Central memory CD8-positive, alpha-beta T cell (primary cell): Measurements from ENCODE around the gene NPHP1.
"Not testable (repeated sequence)": the region's sequence is repeated elsewhere in the genome, so short reads cannot be mapped to it uniquely, and the experiment has no call there.

ENCODE experiments used
- ATAC-seq: fragments of 150-1000 bp; cut with Tn5 transposase; replicated peaks from 2 replicates; pipeline ENCODE4 v1.10.0; 2022; ENCODE audit warnings: mild to moderate bottlenecking, moderate FRiP score, moderate number of reproducible peaks; ENCODE audit not compliant: poor library complexity, severe bottlenecking; ENCODE audit errors: extremely low read depth
- DNase-seq, 2 donors: peaks; one replicate each; pipeline ENCODE4 v3.0.0; 2021; ENCODE audit warnings: low spot score in 2 of 2
- H3K27ac Mint-ChIP-seq: one replicate; pipeline ENCODE4 v1.8.0; 2022; ENCODE audit warnings: low read depth, mild to moderate bottlenecking, moderate library complexity, mixed read lengths
- H3K27me3 Mint-ChIP-seq: one replicate; pipeline ENCODE4 v1.8.0; 2022; ENCODE audit warnings: mixed read lengths
- H3K36me3 Mint-ChIP-seq: one replicate; pipeline ENCODE4 v1.8.0; 2022; ENCODE audit warnings: mild to moderate bottlenecking, moderate library complexity, mixed read lengths; ENCODE audit not compliant: insufficient read depth
- H3K4me1 Mint-ChIP-seq: one replicate; pipeline ENCODE4 v1.8.0; 2022; ENCODE audit warnings: mixed read lengths
- H3K4me3 Mint-ChIP-seq: one replicate; pipeline ENCODE4 v1.8.0; 2022; ENCODE audit warnings: mild to moderate bottlenecking, moderate library complexity, mixed read lengths
- H3K9me3 Mint-ChIP-seq: one replicate; pipeline ENCODE4 v1.8.0; 2022; ENCODE audit warnings: mixed read lengths

The NPHP1 gene

DNA sequence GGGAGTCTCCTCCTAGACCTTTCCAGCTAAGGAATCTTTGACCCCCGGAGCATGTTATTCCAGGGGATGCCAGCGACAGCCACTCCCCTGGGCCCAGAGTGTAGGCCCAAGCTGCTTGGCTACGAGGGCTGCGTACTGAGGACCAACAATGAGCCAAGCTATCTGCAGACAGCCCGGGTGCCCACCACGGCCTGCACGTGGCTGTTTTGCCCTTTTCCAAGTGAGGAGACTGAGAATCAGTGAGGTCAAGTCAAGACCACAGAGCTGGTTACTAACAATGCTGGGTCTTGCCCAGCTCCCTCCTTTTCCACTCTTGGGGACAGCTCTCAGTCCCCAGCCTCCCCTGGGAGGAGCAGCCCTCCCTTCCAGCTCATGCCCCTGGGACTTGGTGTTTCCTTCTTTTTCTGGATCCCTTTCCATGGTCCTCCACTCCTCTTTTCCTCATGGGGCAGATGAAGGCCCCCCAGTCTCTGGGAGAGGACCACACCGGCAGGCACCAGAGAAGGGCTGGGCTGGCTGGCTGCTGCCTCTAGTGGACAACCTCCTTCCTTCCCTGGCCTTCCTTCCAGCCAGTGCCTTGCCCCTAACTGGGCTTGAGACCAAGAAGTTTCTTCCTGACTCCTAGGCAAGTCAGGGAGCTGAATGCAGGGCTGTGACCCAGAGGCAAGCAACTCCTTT, 88.6 kb downstream of the NPHP1 start:
- H3K27me3 Mint-ChIP-seq: peaks cover 66% of the 10 kb centered on the region
- H3K4me3 Mint-ChIP-seq: no peak overlapping the region
- no peak for ATAC-seq

GRCh38 chr2:110115291-110116032, 89.4 kb downstream of the NPHP1 start, which contains the start of gene MALL:
Gene MALL, minus strand, starts transcription at chr2:110115822. Its CDS starts 30 bp downstream, at chr2:110115792.
- Mint-ChIP-seq H3K4me3 (no peak within 1 kb of the TSS), H3K36me3 (no peaks in the 10 kb centered on the region), H3K4me1 (no peaks in the 10 kb centered on the region), H3K27ac (no peak within 1 kb of the TSS), H3K9me3 (no peaks in the 10 kb centered on the region), H3K27me3 (peaks cover 73% of the 10 kb centered on the region)
- DNase-seq (no peak), ATAC-seq (no peak)

More for the DNA sequence above, 88.6 kb downstream of the NPHP1 start:
- Mint-ChIP-seq H3K9me3 (no peaks in the 10 kb centered on the region), H3K36me3 (no peaks in the 10 kb centered on the region), H3K27ac (no peak overlapping the region), H3K4me1 (no peaks in the 10 kb centered on the region)
- no peak for DNase-seq

DNA sequence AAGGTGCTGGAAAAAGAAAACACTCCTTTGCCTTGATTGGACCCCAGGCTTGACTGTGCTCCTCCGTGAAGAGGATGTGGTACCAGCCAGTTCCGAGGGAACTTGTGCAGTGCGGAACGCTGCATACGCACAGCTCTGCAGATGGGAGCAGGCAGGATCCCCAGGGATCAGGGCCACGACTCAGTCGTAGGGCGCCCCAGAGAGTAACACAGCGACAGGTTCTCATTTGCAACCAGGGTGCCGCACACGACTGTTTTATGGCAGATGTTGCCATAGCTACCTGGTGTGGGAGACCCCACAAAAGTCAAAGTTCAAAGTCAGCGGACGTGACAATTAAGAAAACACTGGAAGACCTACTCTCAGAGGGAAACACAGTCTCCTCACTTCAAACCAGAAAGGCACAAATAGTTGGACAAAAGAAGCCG, 90.0 kb downstream of the NPHP1 start:
- no peaks in the 10 kb centered on the region for H3K9me3 Mint-ChIP-seq
- peaks cover 79% of the 10 kb centered on the region for H3K27me3 Mint-ChIP-seq
- no peak overlapping the region for H3K4me3 Mint-ChIP-seq
- no peaks in the 10 kb centered on the region for H3K4me1 Mint-ChIP-seq
- no peak for DNase-seq
- ATAC-seq: no peak
- no peaks in the 10 kb centered on the region for H3K36me3 Mint-ChIP-seq
- H3K27ac Mint-ChIP-seq: no peak overlapping the region

DNA sequence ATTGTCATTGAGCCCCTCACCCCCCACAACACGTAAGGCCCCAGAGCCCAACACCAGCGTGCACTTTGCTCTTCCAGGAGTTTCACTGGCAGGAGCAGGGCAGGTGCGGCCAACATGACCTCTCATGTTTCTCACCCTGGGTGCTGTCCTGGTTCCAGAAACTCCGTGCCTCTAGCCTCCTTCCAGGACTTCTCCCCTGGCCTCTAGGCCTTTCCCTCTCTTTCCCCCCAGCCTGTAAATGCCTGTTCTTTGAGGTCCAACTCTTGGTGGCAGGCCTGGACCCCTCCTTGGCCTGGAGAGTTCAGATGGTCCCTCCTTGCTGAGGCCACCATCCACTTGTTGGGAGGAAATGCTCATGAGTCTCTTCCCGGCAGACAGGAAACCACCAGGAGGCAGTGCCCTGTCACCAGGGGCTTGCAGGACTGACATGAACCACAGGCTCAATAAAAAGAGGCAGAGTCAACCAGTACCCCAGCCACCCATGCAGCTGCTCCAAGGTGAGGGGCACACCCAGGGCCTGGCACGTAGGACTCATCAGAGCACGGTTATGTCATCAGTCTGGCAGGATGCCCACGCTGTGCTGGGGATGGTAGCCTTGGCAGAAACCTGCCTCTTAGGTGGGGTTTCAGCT, 90.7 kb downstream of the NPHP1 start:
- Mint-ChIP-seq H3K4me3 (no peak overlapping the region), H3K27me3 (peaks cover 84% of the 10 kb centered on the region), H3K27ac (no peak overlapping the region), H3K4me1 (no peaks in the 10 kb centered on the region), H3K36me3 (no peaks in the 10 kb centered on the region), H3K9me3 (no peaks in the 10 kb centered on the region)
- DNase-seq (no peak), ATAC-seq (no peak)

DNA sequence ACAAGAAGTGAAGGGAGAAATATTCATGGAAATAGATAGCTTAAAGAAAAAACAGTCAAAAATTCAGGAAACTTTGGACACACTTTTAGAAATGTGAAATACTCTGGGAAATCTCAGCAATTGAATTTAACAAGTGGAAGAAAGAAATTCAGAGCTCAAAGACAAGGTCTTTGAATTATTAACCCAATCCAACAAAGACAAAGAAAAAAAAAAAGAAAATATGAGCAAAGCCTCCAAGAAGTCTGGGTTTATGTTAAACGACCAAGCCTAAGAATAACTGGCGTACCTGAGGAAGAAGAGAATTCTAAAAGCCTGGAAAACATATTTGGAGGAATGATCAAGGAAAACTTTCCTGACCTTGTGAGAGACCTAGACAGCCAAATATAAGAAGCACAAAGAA, 96.5 kb downstream of the NPHP1 start:
- ATAC-seq, H3K36me3 Mint-ChIP-seq, H3K27ac Mint-ChIP-seq, H3K4me3 Mint-ChIP-seq, H3K4me1 Mint-ChIP-seq, H3K9me3 Mint-ChIP-seq, DNase-seq: not testable (repeated sequence)
- peaks cover 100% of the 10 kb centered on the region for H3K27me3 Mint-ChIP-seq

DNA sequence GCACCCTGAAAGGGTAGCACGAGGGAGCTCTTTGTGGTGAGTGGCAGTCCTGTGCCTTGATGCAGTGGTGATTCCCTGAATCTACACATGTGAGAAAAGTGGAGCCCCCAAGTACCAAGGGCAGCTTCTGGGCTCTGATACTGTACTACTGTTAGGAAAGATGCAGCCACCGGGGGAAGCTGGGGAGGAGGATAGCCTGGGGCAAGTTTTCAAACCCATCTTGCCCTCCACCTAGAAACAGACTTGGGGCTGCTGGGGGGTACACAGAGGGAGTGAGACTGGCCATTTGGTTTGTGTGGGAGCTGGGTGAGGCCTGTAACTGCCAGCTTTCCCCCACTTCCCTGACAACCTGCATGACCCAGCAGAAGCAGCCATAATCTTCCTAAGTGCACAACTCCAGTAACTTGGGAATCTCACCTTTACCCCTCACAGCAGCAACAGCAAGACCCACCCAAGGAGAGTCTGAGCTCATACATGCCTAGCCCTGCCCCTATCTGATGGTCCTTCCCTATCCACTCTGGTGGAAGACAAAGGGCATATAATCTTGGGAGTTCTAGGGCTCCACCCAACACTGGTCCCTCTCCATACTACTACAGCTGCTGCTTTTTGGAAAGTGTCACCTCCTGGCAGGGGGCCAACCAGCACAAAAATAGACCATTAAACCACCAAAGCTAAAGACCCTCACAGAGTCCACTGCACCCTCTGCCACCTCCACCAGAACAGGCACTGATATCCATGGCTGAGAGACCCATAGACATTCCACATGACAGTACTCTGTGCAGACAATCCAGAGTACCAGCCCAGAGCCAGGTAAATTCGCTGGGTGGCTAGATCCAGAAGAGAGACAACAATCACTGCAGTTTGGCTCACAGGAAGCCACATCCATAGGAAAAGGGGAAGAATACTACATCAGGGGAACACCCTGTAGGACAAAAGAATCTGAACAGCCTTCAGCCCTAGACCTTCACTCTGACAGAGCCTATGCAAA, 97.4 kb downstream of the NPHP1 start:
- no peak for ATAC-seq
- no peak overlapping the region for H3K4me3 Mint-ChIP-seq
- no peak overlapping the region for H3K27ac Mint-ChIP-seq
- H3K9me3 Mint-ChIP-seq: no peaks in the 10 kb centered on the region
- DNase-seq: no peak
- peaks cover 100% of the 10 kb centered on the region for H3K27me3 Mint-ChIP-seq
- peaks cover 1% of the 10 kb centered on the region for H3K36me3 Mint-ChIP-seq
- no peaks in the 10 kb centered on the region for H3K4me1 Mint-ChIP-seq

- DNase-seq (no peak), ATAC-seq (no peak)
- H3K4me3 Mint-ChIP-seq: no peak overlapping the region
- H3K4me1 Mint-ChIP-seq: no peaks in the 10 kb centered on the region
- peaks cover 100% of the 10 kb centered on the region for H3K27me3 Mint-ChIP-seq
- H3K27ac Mint-ChIP-seq: no peak overlapping the region
- H3K36me3 Mint-ChIP-seq: peaks cover 1% of the 10 kb centered on the region
- no peaks in the 10 kb centered on the region for H3K9me3 Mint-ChIP-seq
Measured at GRCh38 chr2:110106642-110107041, 98.2 kb downstream of the NPHP1 start.

DNA sequence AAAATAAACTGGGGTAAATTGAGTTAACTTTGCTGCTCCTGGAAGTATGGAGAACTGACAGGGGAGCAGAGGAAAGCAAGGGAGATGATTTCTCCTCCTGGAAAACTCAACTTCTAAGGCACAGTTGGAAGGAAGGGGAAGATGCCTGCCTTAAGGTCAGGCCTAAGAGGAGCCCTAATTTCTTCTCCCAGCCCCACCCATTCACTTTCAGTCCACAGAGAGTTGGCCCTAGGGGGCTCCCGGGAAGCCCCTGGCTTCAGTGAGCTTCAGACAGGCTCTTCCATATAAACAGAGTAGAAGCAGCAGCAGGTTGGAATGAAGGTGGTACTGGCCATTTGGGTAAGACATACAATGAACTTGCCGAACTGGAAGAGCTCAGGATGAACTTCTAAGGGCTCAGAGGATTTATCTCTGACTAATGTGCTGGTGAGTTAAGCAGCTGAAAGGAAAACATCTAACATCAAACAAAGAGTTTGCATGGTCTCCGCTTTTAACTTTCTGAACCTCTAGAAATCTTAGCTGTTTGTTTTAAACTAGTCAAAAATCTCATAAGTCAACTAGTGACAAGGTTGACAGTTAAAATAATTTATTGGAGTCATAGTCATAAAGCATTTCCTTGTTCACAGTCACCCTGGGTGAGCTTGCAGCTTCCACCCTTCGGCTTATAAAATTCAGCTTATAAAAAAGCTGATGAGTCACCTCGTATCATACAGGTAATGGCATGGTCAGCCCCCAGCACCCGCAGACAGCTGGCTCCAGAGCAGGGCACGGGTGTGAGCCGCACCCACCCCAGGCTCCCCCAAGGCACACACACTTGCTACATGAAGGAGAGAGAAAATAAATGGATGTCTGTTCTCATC, 99.0 kb downstream of the NPHP1 start:
- peaks cover 94% of the 10 kb centered on the region for H3K27me3 Mint-ChIP-seq
- DNase-seq: no peak
- no peak for ATAC-seq

DNA sequence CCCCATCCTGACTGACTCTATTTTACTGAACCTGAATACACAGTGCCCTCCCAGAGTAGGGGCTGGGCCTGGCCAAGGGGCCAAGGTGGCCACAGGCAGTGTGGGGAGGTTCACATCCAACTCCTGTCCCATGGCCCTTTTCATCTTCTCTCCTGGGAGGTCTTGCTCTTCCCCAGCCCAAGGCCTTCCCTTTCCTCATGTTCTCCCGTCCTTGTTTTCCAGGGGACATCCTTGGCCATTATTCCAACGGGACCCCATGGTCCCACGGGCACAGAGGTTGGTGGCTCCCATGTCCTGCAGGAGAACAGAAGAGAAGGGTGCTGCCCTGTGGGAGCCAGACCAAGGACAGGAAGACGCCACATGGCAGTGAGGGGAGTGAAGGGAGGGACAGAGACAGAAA, 99.6 kb downstream of the NPHP1 start:
- ATAC-seq (no peak), DNase-seq (no peak)
- Mint-ChIP-seq H3K36me3 (peaks cover 1% of the 10 kb centered on the region), H3K27ac (no peak overlapping the region), H3K4me3 (no peak overlapping the region), H3K27me3 (peaks cover 87% of the 10 kb centered on the region), H3K9me3 (no peaks in the 10 kb centered on the region), H3K4me1 (no peaks in the 10 kb centered on the region)

More for the DNA sequence above, 99.0 kb downstream of the NPHP1 start:
- H3K9me3 Mint-ChIP-seq: no peaks in the 10 kb centered on the region
- no peak overlapping the region for H3K4me3 Mint-ChIP-seq
- H3K36me3 Mint-ChIP-seq: peaks cover 1% of the 10 kb centered on the region
- no peaks in the 10 kb centered on the region for H3K4me1 Mint-ChIP-seq
- no peak overlapping the region for H3K27ac Mint-ChIP-seq

- H3K9me3 Mint-ChIP-seq: no peaks in the 10 kb centered on the region
Measured at GRCh38 chr2:110104025-110104771, 100.6 kb downstream of the NPHP1 start.

More at GRCh38 chr2:110104025-110104771, 100.6 kb downstream of the NPHP1 start:
- Mint-ChIP-seq H3K4me1 (no peaks in the 10 kb centered on the region), H3K27me3 (peaks cover 78% of the 10 kb centered on the region), H3K4me3 (no peak overlapping the region), H3K27ac (no peak overlapping the region), H3K36me3 (peaks cover 1% of the 10 kb centered on the region)
- DNase-seq (no peak), ATAC-seq (no peak)
